Measurements from ENCODE around the gene CASQ1. TPM values are rescaled to one million over a fixed set of nuclear protein-coding genes. Genes with fewer than 3 reads are reported as not detected.

Gene CASQ1
- total RNA-seq, 2 donors from 2014 or later: 0.29 to 0.77 TPM

- H3K27me3 ChIP-seq (ENCODE audit: control insufficient read depth, insufficient read depth, low read length, poor library complexity, severe bottlenecking): no peaks in the 10 kb centered on the region
- no peaks in the 10 kb centered on the region for H3K36me3 ChIP-seq (ENCODE audit: control insufficient read depth, insufficient read depth, low read length)
- H3K36me3 Mint-ChIP-seq (ENCODE audit: low read depth): no peaks in the 10 kb centered on the region
- no peaks in the 10 kb centered on the region for H3K27me3 Mint-ChIP-seq (ENCODE audit: insufficient read depth)
- whole genome bisulfite sequencing, 2 experiments (ENCODE audit: insufficient coverage in 1 of 2, insufficient read length in 1 of 2): 90 to 96% methylated on average over 3 to 4 of the region's 4 CpGs
- peaks cover 4% of the 10 kb centered on the region for H3K4me1 Mint-ChIP-seq
- no peak overlapping the region for H3K4me3 Mint-ChIP-seq
- H3K9me3 Mint-ChIP-seq: no peaks in the 10 kb centered on the region
- no peak overlapping the region for H3K4me3 ChIP-seq (ENCODE audit: low read length)
- H3K27ac ChIP-seq (ENCODE audit: low read depth, low read length): no peak overlapping the region
- H3K9ac ChIP-seq (ENCODE audit: extremely low read depth, low read length, poor library complexity, severe bottlenecking): no peak overlapping the region
- no peak overlapping the region for H3K27ac Mint-ChIP-seq
- H3K9me3 ChIP-seq (ENCODE audit: control insufficient read depth, low read length): no peaks in the 10 kb centered on the region
- TF ChIP-seq, protein P1, sequence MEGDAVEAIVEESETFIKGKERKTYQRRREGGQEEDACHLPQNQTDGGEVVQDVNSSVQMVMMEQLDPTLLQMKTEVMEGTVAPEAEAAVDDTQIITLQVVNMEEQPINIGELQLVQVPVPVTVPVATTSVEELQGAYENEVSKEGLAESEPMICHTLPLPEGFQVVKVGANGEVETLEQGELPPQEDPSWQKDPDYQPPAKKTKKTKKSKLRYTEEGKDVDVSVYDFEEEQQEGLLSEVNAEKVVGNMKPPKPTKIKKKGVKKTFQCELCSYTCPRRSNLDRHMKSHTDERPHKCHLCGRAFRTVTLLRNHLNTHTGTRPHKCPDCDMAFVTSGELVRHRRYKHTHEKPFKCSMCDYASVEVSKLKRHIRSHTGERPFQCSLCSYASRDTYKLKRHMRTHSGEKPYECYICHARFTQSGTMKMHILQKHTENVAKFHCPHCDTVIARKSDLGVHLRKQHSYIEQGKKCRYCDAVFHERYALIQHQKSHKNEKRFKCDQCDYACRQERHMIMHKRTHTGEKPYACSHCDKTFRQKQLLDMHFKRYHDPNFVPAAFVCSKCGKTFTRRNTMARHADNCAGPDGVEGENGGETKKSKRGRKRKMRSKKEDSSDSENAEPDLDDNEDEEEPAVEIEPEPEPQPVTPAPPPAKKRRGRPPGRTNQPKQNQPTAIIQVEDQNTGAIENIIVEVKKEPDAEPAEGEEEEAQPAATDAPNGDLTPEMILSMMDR (conservative IDR thresholded peaks at IDR 0.05): no peak
- no peak for DNase-seq
- no peaks in the 10 kb centered on the region for H3K4me1 ChIP-seq (ENCODE audit: control insufficient read depth, insufficient read depth, low read length)
These were observed 5.8 kb downstream of the CASQ1 start for GRCh38 chr1:160196143-160196542.

GRCh38 chr1:160197231-160197630 is 6.9 kb downstream of the CASQ1 start:
- Mint-ChIP-seq H3K27ac (no peak overlapping the region), H3K27me3 (ENCODE audit: insufficient read depth) (no peaks in the 10 kb centered on the region), H3K4me1 (peaks cover 4% of the 10 kb centered on the region), H3K36me3 (ENCODE audit: low read depth) (no peaks in the 10 kb centered on the region), H3K4me3 (no peak overlapping the region), H3K9me3 (no peaks in the 10 kb centered on the region)
- Histone ChIP-seq H3K9me3 (ENCODE audit: control insufficient read depth, low read length) (no peaks in the 10 kb centered on the region), H3K36me3 (ENCODE audit: control insufficient read depth, insufficient read depth, low read length) (no peaks in the 10 kb centered on the region), H3K27me3 (ENCODE audit: control insufficient read depth, insufficient read depth, low read length, poor library complexity, severe bottlenecking) (no peaks in the 10 kb centered on the region), H3K4me1 (ENCODE audit: control insufficient read depth, insufficient read depth, low read length) (no peaks in the 10 kb centered on the region), H3K9ac (ENCODE audit: extremely low read depth, low read length, poor library complexity, severe bottlenecking) (no peak overlapping the region), H3K27ac (ENCODE audit: low read depth, low read length) (no peak overlapping the region), H3K4me3 (ENCODE audit: low read length) (no peak overlapping the region)
- WGBS, 2 experiments (ENCODE audit: insufficient coverage in 1 of 2, insufficient read length in 1 of 2): 90 to 97% methylated on average over 2 to 4 of the region's 4 CpGs
- TF ChIP-seq, protein P1 (conservative IDR thresholded peaks at IDR 0.05): no peak
- no peak for DNase-seq

DNA sequence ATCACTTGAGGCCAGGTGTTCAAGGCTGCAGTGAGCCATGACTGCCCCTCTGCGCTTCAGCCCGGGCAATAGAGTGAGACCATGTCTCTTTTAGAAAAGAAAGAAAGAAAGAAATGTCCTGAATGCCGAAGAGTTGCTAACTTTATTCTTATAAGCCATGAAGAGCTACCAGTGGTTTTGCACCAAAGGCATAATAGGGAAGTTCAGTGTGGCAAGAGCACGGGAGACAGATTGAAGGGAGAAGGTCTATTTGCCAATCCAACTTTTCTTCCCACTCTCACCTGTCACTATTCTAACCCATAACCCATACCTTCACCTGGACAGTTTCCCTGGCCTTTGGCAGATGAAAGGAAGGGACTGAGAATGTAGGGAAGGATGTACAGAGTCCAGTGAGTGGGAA is 10.4 kb downstream of the CASQ1 start:
- TF ChIP-seq, protein P1 (conservative IDR thresholded peaks at IDR 0.05): no peak
- Mint-ChIP-seq H3K4me1 (peaks cover 9% of the 10 kb centered on the region), H3K27me3 (ENCODE audit: insufficient read depth) (no peaks in the 10 kb centered on the region), H3K9me3 (no peaks in the 10 kb centered on the region), H3K27ac (no peak overlapping the region), H3K36me3 (ENCODE audit: low read depth) (no peaks in the 10 kb centered on the region), H3K4me3 (no peak overlapping the region)
- Histone ChIP-seq H3K4me1 (ENCODE audit: control insufficient read depth, insufficient read depth, low read length) (no peaks in the 10 kb centered on the region), H3K27me3 (ENCODE audit: control insufficient read depth, insufficient read depth, low read length, poor library complexity, severe bottlenecking) (no peaks in the 10 kb centered on the region), H3K9ac (ENCODE audit: extremely low read depth, low read length, poor library complexity, severe bottlenecking) (no peak overlapping the region), H3K4me3 (ENCODE audit: low read length) (no peak overlapping the region), H3K9me3 (ENCODE audit: control insufficient read depth, low read length) (no peaks in the 10 kb centered on the region), H3K27ac (ENCODE audit: low read depth, low read length) (no peak overlapping the region), H3K36me3 (ENCODE audit: control insufficient read depth, insufficient read depth, low read length) (no peaks in the 10 kb centered on the region)
- 94 to 96% methylated on average over 3 to 4 of the region's 4 CpGs for WGBS, 2 experiments (ENCODE audit: insufficient coverage in 1 of 2, insufficient read length in 1 of 2)
- no peak for DNase-seq

All from endodermal cell (in vitro differentiated cells).